Astrocyte of the cerebellum (primary cell): ENCODE data around the gene AP3D1.

Experiments
- DNase-seq: peaks from one replicate; pipeline ENCODE4 v3.0.0-alpha.2; 2011; ENCODE audit warnings: low read depth
- H3K4me3 ChIP-seq: 2 replicates; pipeline ENCODE4 v1.5.1; 2011; ENCODE audit warnings: mild to moderate bottlenecking, low read depth, low read length, moderate library complexity
- in situ Hi-C: cut with HindIII; loops from 2 replicates; pipeline ENCODE4 v1.10.0; 2017; ENCODE audit warnings: low sequenced_read_pairs
- TF ChIP-seq, protein P1 (sequence below): IDR thresholded peaks from 2 replicates; pipeline ENCODE4 v1.5.1; 2012; ENCODE audit warnings: low read length, low read depth, moderate library complexity, mild to moderate bottlenecking; ENCODE audit errors: missing control alignments

AP3D1 gene

DNA sequence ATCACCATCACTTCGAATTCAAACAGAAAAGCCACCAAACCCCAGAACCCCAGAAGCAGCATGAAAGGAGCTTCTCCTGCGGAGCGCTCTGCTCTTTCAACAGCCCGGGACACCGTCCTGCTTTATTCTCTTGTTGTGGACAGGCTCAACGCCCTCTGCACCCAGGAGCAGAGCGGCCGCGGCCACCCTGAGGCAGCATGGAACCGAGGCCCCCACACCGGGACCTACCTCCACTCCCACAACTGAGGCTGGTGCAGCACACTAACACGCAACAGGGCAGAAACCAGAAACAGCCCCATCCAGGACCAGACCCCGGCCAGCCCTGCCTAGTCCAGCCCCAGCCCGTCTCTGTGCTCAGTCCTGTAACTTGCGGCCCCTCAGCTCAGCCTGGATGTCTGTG, 7.2 kb downstream of the AP3D1 start:
- DNase-seq: no peak
- in situ Hi-C loops: no loop called here
- TF ChIP-seq, protein P1, sequence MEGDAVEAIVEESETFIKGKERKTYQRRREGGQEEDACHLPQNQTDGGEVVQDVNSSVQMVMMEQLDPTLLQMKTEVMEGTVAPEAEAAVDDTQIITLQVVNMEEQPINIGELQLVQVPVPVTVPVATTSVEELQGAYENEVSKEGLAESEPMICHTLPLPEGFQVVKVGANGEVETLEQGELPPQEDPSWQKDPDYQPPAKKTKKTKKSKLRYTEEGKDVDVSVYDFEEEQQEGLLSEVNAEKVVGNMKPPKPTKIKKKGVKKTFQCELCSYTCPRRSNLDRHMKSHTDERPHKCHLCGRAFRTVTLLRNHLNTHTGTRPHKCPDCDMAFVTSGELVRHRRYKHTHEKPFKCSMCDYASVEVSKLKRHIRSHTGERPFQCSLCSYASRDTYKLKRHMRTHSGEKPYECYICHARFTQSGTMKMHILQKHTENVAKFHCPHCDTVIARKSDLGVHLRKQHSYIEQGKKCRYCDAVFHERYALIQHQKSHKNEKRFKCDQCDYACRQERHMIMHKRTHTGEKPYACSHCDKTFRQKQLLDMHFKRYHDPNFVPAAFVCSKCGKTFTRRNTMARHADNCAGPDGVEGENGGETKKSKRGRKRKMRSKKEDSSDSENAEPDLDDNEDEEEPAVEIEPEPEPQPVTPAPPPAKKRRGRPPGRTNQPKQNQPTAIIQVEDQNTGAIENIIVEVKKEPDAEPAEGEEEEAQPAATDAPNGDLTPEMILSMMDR: no peak
- no peak overlapping the region for H3K4me3 ChIP-seq

DNA sequence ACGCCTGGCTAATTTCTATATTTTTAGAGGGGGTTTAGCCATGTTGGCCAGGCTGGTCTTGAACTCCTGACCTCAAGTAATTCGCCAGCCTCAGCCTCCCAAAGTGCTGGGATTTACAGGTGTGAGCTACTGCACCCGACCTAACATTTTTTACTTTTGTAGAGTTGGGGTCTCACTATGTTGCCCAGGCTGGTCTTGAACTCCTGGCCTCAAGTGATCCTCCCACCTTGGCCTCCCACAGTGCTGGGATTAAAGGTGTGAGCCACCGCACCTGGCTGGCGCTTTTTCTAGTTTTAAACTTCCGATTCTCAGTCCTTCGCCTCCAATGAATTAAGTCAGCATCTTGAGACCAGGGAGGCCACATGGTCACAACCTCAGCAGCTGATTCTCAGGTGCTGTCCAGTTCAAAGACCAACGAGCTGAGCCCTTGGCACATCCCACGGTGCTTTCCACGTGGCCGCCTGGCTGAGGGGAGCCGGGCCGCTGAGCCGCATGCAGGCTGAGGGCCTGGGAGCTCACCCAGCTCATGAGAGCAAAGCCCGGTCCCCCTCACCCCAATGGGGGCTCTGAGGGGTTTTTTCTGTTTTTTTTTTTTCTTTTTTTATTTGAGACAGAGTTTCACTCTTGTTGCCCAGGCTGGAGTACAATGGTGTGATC, 9.1 kb downstream of the AP3D1 start:
- no peak for DNase-seq
- TF ChIP-seq, protein P1: no peak
- in situ Hi-C loops: no loop called here
- H3K4me3 ChIP-seq: no peak overlapping the region

DNA sequence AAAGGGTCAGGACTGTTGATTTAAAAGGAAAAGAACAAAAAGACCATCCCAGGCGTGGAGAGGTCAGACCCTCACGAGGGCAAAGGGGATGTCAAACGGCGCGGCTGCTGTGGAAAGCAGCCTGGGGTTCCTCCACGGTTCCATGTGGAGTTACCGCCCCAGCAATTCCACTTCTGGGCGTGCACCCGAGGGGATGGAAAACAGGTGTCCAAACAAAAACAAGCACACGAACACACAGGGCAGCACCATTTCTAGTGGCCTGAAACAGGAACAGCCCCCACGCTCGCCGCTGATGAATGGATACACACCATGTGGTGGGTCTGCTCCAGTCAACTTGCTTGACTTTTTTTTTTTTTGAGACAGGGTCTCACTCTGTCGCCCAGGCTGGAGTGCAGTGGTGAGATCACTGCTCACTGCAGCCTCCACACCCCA, 11.2 kb downstream of the AP3D1 start:
- in situ Hi-C loops: no loop called here
- TF ChIP-seq, protein P1: no peak
- no peak for DNase-seq

GRCh38 chr19:2139385-2140137, 11.8 kb downstream of the AP3D1 start:
- no peak overlapping the region for H3K4me3 ChIP-seq
- in situ Hi-C loops: no loop called here
- TF ChIP-seq, protein P1: no peak
- DNase-seq: no peak

More for the DNA sequence above, 11.2 kb downstream of the AP3D1 start:
- no peak overlapping the region for H3K4me3 ChIP-seq

GRCh38 chr19:2138061-2138728, 13.2 kb downstream of the AP3D1 start:
- TF ChIP-seq, protein P1: no peak
- in situ Hi-C loops: no loop called here

DNA sequence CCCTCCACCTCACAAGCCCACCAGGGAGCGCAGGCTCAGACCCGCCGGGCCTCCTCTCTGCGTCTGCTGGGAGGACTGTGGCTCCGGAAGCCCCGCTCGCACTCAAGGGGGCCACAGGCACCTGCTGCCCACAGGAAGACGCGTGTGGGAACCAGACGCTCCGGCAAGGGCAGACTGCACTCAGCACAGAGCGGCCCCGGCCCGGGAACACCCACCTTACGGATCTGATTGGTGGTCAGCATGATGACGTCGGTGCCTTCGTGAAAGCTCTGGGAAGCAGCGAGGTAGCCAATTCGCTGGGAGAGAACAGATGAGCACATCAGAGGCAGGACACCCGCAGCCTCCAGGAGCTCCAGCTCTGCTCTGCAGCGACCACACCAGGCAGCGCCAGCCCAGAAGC, 14.6 kb downstream of the AP3D1 start:
- TF ChIP-seq, protein P1: no peak
- DNase-seq: no peak
- no peak overlapping the region for H3K4me3 ChIP-seq
- in situ Hi-C loops: no loop called here

More at GRCh38 chr19:2138061-2138728, 13.2 kb downstream of the AP3D1 start:
- H3K4me3 ChIP-seq: no peak overlapping the region
- no peak for DNase-seq
